IMR-90 (cell line): ENCODE results near the gene LMTK2. TPM values are rescaled to one million over a fixed set of nuclear protein-coding genes. Genes with fewer than 3 reads are reported as not detected.
A peak's percentile ranks its signal among the peaks of the same experiment; 100 is the strongest.

Experiments used
- ATAC-seq: fragments of 200-7000 bp; cut with Tn5 transposase; 2 replicates; pipeline ENCODE4 v1.9.1; 2020; ENCODE audit warnings: low read depth, mild to moderate bottlenecking, moderate library complexity
- BruUV-seq: library from RNA; stranded (reverse); fragments of 400-500 nt; replicated peaks from 2 replicates; lab custom pipeline; 2021; lab: Mats Ljungman, UMichigan
- CTCF ChIA-PET: fragments of 300-600 bp; formaldehyde crosslinking; extraction: SDS; loops from one replicate; lab custom pipeline; 2021; ENCODE audit warnings: antibody characterized with exemption; lab: Yijun Ruan, JAX
- POLR2A ChIA-PET: fragments of 300-600 bp; sonication (Branson Sonifier 250); formaldehyde crosslinking; loops from one replicate; lab custom pipeline; 2022; ENCODE audit warnings: antibody characterized with exemption; ENCODE audit not compliant: unreplicated experiment; lab: Charles Lee
- DNase-seq: peaks from one replicate; pipeline ENCODE4 v3.0.0; 2013
- H2AFZ ChIP-seq: replicated peaks from 2 replicates; pipeline ENCODE3; 2013; ENCODE audit warnings: low read length, mild to moderate bottlenecking; ENCODE audit not compliant: poor library complexity
- H2AK5ac ChIP-seq: 2 replicates; pipeline ENCODE4 v1.6.1; 2013; ENCODE audit warnings: low read depth, low read length, inconsistent platforms
- H2AK9ac ChIP-seq: replicated peaks from 2 replicates; pipeline ENCODE3; 2013; ENCODE audit warnings: mild to moderate bottlenecking, low read depth, low read length, moderate library complexity; ENCODE audit not compliant: poor library complexity
- H2BK120ac ChIP-seq: 2 replicates; pipeline ENCODE4 v1.6.1; 2013; ENCODE audit warnings: low read depth, low read length, inconsistent platforms
- H2BK15ac ChIP-seq: 3 replicates; pipeline ENCODE4 v1.6.1; 2013; ENCODE audit warnings: low read depth, low read length, inconsistent platforms
- H2BK20ac ChIP-seq: 2 replicates; pipeline ENCODE4 v1.6.1; 2013; ENCODE audit warnings: low read depth, mild to moderate bottlenecking, inconsistent platforms, low read length, moderate library complexity
- H2BK5ac ChIP-seq: 2 replicates; pipeline ENCODE4 v1.6.1; 2013; ENCODE audit warnings: mild to moderate bottlenecking, low read depth, low read length, inconsistent platforms; ENCODE audit not compliant: poor library complexity, severe bottlenecking
- H3K14ac ChIP-seq: replicated peaks from 2 replicates; pipeline ENCODE4 v1.6.1; 2013; ENCODE audit warnings: low read depth, low read length, inconsistent platforms
- H3K18ac ChIP-seq: 2 replicates; pipeline ENCODE4 v1.6.1; 2013; ENCODE audit warnings: low read depth, low read length, control low read depth
- H3K23ac ChIP-seq: 2 replicates; pipeline ENCODE4 v1.6.1; 2013; ENCODE audit warnings: low read depth, low read length, inconsistent platforms
- H3K27ac ChIP-seq: 2 replicates; pipeline ENCODE4 v1.5.1; 2013; ENCODE audit warnings: mild to moderate bottlenecking, control low read depth, low read length; ENCODE audit not compliant: insufficient read depth
- H3K27me3 ChIP-seq: 2 replicates; pipeline ENCODE4 v1.6.1; 2013; ENCODE audit warnings: low read length; ENCODE audit not compliant: control insufficient read depth, insufficient read depth
- H3K36me3 ChIP-seq: 2 replicates; pipeline ENCODE4 v1.6.1; 2013; ENCODE audit warnings: low read length, mixed read lengths; ENCODE audit not compliant: control insufficient read depth, insufficient read depth
- H3K4ac ChIP-seq: 2 replicates; pipeline ENCODE4 v1.6.1; 2013; ENCODE audit warnings: low read depth, low read length, inconsistent platforms
- H3K4me1 ChIP-seq: 2 replicates; pipeline ENCODE4 v1.6.1; 2013; ENCODE audit warnings: low read length, mixed read lengths; ENCODE audit not compliant: control insufficient read depth, insufficient read depth
- H3K4me2 ChIP-seq: 2 replicates; pipeline ENCODE4 v1.6.1; 2013; ENCODE audit warnings: low read depth, mild to moderate bottlenecking, control low read depth, low read length, moderate library complexity
- H3K4me3 ChIP-seq: 2 replicates; pipeline ENCODE4 v1.5.1; 2013; ENCODE audit warnings: low read depth, mild to moderate bottlenecking, control low read depth, low read length, moderate library complexity; ENCODE audit not compliant: insufficient read depth
- H3K56ac ChIP-seq: 2 replicates; pipeline ENCODE4 v1.6.1; 2013; ENCODE audit warnings: low read length, inconsistent platforms; ENCODE audit not compliant: insufficient read depth; ENCODE audit errors: extremely low read depth
- H3K79me1 ChIP-seq, 2 experiments: 2 replicates each; pipeline ENCODE4 v1.6.1; 2013; ENCODE audit warnings: low read length in 2 of 2, inconsistent platforms in 1 of 2, low read depth in 1 of 2
- H3K9ac ChIP-seq: 2 replicates; pipeline ENCODE4 v1.6.1; 2013; ENCODE audit warnings: low read depth, low read length, control low read depth
- H3K9me1 ChIP-seq: 2 replicates; pipeline ENCODE4 v1.6.1; 2013; ENCODE audit warnings: low read length, inconsistent platforms; ENCODE audit not compliant: insufficient read depth
- H3K9me3 ChIP-seq: 2 replicates; pipeline ENCODE4 v1.6.1; 2013; ENCODE audit warnings: low read length; ENCODE audit not compliant: control insufficient read depth, insufficient read depth
- H4K20me1 ChIP-seq: 2 replicates; pipeline ENCODE4 v1.6.1; 2013; ENCODE audit warnings: low read length, inconsistent platforms; ENCODE audit not compliant: insufficient read depth
- H4K5ac ChIP-seq: 2 replicates; pipeline ENCODE4 v1.6.1; 2013; ENCODE audit warnings: mild to moderate bottlenecking, low read depth, low read length, control low read depth
- H4K8ac ChIP-seq, 2 experiments: 2 replicates each; pipeline ENCODE4 v1.6.1; 2013; ENCODE audit warnings: low read depth in 2 of 2, low read length in 2 of 2, control low read depth in 1 of 2, inconsistent platforms in 1 of 2
- H4K91ac ChIP-seq: 2 replicates; pipeline ENCODE4 v1.6.1; 2013; ENCODE audit warnings: low read depth, low read length, inconsistent platforms; ENCODE audit not compliant: insufficient read depth
- BHLHE40 ChIP-seq: fragments of 150-350 bp; IDR thresholded peaks from 2 replicates; pipeline ENCODE4 v1.6.1; 2016; ENCODE audit warnings: mild to moderate bottlenecking, low read depth, low read length
- CEBPB ChIP-seq: IDR thresholded peaks from 2 replicates; pipeline ENCODE4 v1.6.1; 2012; ENCODE audit warnings: low read depth, low read length, improper control_type of control experiment
- FOS ChIP-seq: fragments of 150-350 bp; IDR thresholded peaks from 2 replicates; pipeline ENCODE4 v1.6.1; 2016; ENCODE audit warnings: low read depth, low read length
- MAZ ChIP-seq: IDR thresholded peaks from 2 replicates; pipeline ENCODE4 v1.6.1; 2012; ENCODE audit warnings: low read depth, mild to moderate bottlenecking, low read length, improper control_type of control experiment, moderate library complexity, borderline replicate concordance
- MXI1 ChIP-seq: IDR thresholded peaks from 2 replicates; pipeline ENCODE4 v1.6.1; 2012; ENCODE audit warnings: low read depth, mild to moderate bottlenecking, low read length, moderate library complexity, borderline replicate concordance
- NFE2L2 ChIP-seq: fragments of 150-350 bp; IDR thresholded peaks from 2 replicates; pipeline ENCODE4 v1.6.1; 2016; ENCODE audit warnings: low read depth, mild to moderate bottlenecking, low read length
- RFX5 ChIP-seq: IDR thresholded peaks from 2 replicates; pipeline ENCODE4 v1.8.0; 2012; ENCODE audit warnings: low read depth, mild to moderate bottlenecking, low read length, moderate library complexity
- SMC3 ChIP-seq: fragments of 150-350 bp; IDR thresholded peaks from 2 replicates; pipeline ENCODE4 v1.6.1; 2016; ENCODE audit warnings: low read depth, mild to moderate bottlenecking, antibody characterized with exemption, low read length, moderate library complexity
- WGBS, 2 experiments: methylation state at CpG; one replicate each; pipeline versions ENCODE4 v1.1.5 to v1.1.7; 2013; ENCODE audit warnings: missing lambda C conversion rate in 2 of 2; ENCODE audit not compliant: insufficient read length in 1 of 2; ENCODE audit errors: extremely low coverage in 2 of 2; 5-methylcytosine and 5-hydroxymethylcytosine counted together
- dilution Hi-C: fragments of 300-500 bp; cut with HindIII; formaldehyde crosslinking; loops from one replicate; pipeline ENCODE4 v1.14.3; 2018; ENCODE audit warnings: low sequenced_read_pairs; ENCODE audit not compliant: unreplicated experiment
- in situ Hi-C: fragments of 300-500 bp; cut with MboI; formaldehyde crosslinking; loops from 3 replicates; pipeline ENCODE4 v1.14.3; 2019; ENCODE audit warnings: low sequenced_read_pairs, inconsistent platforms, mixed read lengths
- intact Hi-C: fragments of 100-400 bp; cut with micrococcal nuclease; formaldehyde crosslinking; loops from 2 replicates; pipeline ENCODE4 v1.10.0; 2022
- polyA plus RNA-seq, 3 experiments: library from polyadenylated mRNA; depleted of rRNA; stranded (reverse); fragments of >200 nt; gene quantifications; 2 replicates each; pipeline ENCODE4 v1.2.3, GENCODE V29; 2012; ENCODE audit warnings: low replicate concordance in 1 of 3
- total RNA-seq: library from RNA; depleted of rRNA; stranded (reverse); fragments of >200 nt; gene quantifications from 2 replicates; pipeline ENCODE4 v1.2.3, GENCODE V29; 2012
- TF ChIP-seq, protein P1 (sequence below): fragments of 150-350 bp; IDR thresholded peaks from 2 replicates; pipeline ENCODE4 v1.6.1; 2017; ENCODE audit warnings: mild to moderate bottlenecking, antibody characterized with exemption, low read length, low read depth
- TF ChIP-seq, protein P2 (sequence below): fragments of 150-350 bp; IDR thresholded peaks from 2 replicates; pipeline ENCODE4 v1.6.1; 2016; ENCODE audit warnings: low read depth, mild to moderate bottlenecking, low read length, moderate library complexity, borderline replicate concordance

Gene LMTK2
- total and polyA plus RNA-seq, 2 of the 4 experiments (the other 2 are of a cell fraction), result 4.4 to 5.0 TPM

DNA sequence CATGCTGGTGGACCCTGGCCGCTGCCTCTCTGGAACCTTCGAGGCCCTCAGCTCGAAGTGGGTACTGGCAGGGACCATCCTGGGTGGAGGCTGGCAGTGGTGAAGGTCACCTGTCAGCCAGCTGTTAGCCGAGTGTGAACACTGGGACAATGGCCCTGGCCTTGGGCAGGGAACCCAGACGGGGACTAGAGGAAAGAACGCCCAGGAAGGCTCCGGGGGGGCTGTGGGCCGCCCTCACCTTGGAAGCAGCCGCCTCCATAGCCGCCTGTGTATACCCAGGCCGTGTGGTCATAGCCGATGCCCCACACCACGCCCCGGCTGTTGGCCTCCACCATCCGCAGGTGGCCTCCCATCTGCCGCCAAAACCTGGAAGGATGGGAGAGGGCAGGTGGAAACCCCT is 122.1 kb downstream of the LMTK2 start:
- H2BK5ac ChIP-seq, result no peak overlapping the region
- H4K5ac ChIP-seq, result no peak overlapping the region
- no peak overlapping the region for H3K27ac ChIP-seq
- POLR2A ChIA-PET, result no interaction called here
- H3K36me3 ChIP-seq, result peaks cover 41% of the 10 kb centered on the region
- no peak overlapping the region for H2BK20ac ChIP-seq
- no peak overlapping the region for H4K8ac ChIP-seq
- H4K20me1 ChIP-seq, result no peaks in the 10 kb centered on the region
- no peak overlapping the region for H3K18ac ChIP-seq
- H2AK9ac ChIP-seq, result peak overlapping the region; percentile 61
- H3K9me3 ChIP-seq, result no peaks in the 10 kb centered on the region
- H3K9me1 ChIP-seq, result no peaks in the 10 kb centered on the region
- TF ChIP-seq MAZ (no peak), FOS (no peak), NFE2L2 (no peak), CEBPB (no peak), SMC3 (no peak), MXI1 (no peak), RFX5 (no peak), BHLHE40 (no peak)
- TF ChIP-seq, protein P1, sequence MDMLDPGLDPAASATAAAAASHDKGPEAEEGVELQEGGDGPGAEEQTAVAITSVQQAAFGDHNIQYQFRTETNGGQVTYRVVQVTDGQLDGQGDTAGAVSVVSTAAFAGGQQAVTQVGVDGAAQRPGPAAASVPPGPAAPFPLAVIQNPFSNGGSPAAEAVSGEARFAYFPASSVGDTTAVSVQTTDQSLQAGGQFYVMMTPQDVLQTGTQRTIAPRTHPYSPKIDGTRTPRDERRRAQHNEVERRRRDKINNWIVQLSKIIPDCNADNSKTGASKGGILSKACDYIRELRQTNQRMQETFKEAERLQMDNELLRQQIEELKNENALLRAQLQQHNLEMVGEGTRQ, result no peak
- TF ChIP-seq, protein P2, sequence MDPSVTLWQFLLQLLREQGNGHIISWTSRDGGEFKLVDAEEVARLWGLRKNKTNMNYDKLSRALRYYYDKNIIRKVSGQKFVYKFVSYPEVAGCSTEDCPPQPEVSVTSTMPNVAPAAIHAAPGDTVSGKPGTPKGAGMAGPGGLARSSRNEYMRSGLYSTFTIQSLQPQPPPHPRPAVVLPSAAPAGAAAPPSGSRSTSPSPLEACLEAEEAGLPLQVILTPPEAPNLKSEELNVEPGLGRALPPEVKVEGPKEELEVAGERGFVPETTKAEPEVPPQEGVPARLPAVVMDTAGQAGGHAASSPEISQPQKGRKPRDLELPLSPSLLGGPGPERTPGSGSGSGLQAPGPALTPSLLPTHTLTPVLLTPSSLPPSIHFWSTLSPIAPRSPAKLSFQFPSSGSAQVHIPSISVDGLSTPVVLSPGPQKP, result no peak
- DNase-seq (no peak), ATAC-seq (no peak)
- H3K14ac ChIP-seq, result no peak overlapping the region
- CTCF ChIA-PET, result no interaction called here
- H3K27me3 ChIP-seq, result no peaks in the 10 kb centered on the region
- H2AK5ac ChIP-seq, result no peak overlapping the region
- H3K23ac ChIP-seq, result no peak overlapping the region
- dilution Hi-C loops (no loop called here), intact Hi-C loops (no loop called here), in situ Hi-C loops (no loop called here)
- no peak overlapping the region for H3K4me3 ChIP-seq
- no peak overlapping the region for H2AFZ ChIP-seq
- H3K4me1 ChIP-seq, result no peaks in the 10 kb centered on the region
- H4K91ac ChIP-seq, result no peak overlapping the region
- no TSS peak for BruUV-seq
- H3K79me1 ChIP-seq, result no peaks in the 10 kb centered on the region
- 90% methylated on average over 8 of the region's 16 CpGs; no CpG with 5 or more reads in 1 of the 2 experiments for WGBS, 2 experiments
- H3K56ac ChIP-seq, result no peak overlapping the region
- no peak overlapping the region for H3K4me2 ChIP-seq
- no peak overlapping the region for H3K4ac ChIP-seq
- no peak overlapping the region for H3K9ac ChIP-seq
- no peak overlapping the region for H2BK15ac ChIP-seq
- H2BK120ac ChIP-seq, result no peak overlapping the region
